Measurements from ENCODE around the gene PPM1M. TPM values are rescaled to one million over a fixed set of nuclear protein-coding genes. Genes with fewer than 3 reads are reported as not detected.
"Not testable (repeated sequence)": the region's sequence is repeated elsewhere in the genome, so short reads cannot be mapped to it uniquely, and the experiment has no call there.

PPM1M gene
- total RNA-seq, 1 donor: 20.3 TPM

GRCh38 chr3:52277972-52278509 lies 32.5 kb downstream of the PPM1M start:
- peak; percentile 50 for TF ChIP-seq CTCF (IDR thresholded peaks at IDR 0.05; ENCODE audit: insufficient read depth, low read depth, low read length)
- peak; percentile 60 for DNase-seq (ENCODE audit: low read depth)
- H3K4me3 ChIP-seq (ENCODE audit: low read depth, low read length): peak overlapping the region; percentile 94

- peak within 1 kb of the TSS; percentile 94 for H3K4me3 ChIP-seq (ENCODE audit: low read depth, low read length)
- DNase-seq (ENCODE audit: low read depth): peak; percentile 94
- TF ChIP-seq CTCF (IDR thresholded peaks at IDR 0.05; ENCODE audit: insufficient read depth, low read depth, low read length): peak; percentile 56
Measured at GRCh38 chr3:52278510-52279069, 33.0 kb downstream of the PPM1M start, which contains the start of gene WDR82. Gene WDR82 (minus strand): TSS chr3:52278649. CDS start chr3:52278361, 288 bp downstream.

DNA sequence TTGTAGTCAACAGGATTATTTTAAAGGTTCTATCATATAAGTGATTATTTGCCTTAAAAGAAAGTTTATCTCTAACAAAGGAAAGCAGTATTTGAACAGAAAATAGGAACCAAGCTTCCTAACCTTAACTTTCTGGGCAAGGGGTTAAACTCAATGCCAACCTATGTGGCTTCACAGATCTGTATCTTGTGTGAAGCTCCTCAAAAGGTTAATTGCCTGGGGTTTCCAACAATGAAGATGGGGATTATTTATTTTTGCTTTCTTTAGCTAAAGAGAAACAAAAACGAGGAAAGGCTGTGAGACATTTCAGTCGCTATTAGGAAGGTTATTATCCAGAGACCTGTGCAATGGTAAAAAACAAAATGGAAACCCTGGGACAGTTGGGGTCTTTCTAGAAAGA lies 34.0 kb downstream of the PPM1M start:
- peak overlapping the region; percentile 94 for H3K4me3 ChIP-seq (ENCODE audit: low read depth, low read length)
- DNase-seq (ENCODE audit: low read depth): no peak
- TF ChIP-seq CTCF (IDR thresholded peaks at IDR 0.05; ENCODE audit: insufficient read depth, low read depth, low read length): no peak

GRCh38 chr3:52280050-52280461 lies 34.5 kb downstream of the PPM1M start:
- H3K4me3 ChIP-seq (ENCODE audit: low read depth, low read length): no peak overlapping the region
- no peak for TF ChIP-seq CTCF (IDR thresholded peaks at IDR 0.05; ENCODE audit: insufficient read depth, low read depth, low read length)
- peak; percentile 53 for DNase-seq (ENCODE audit: low read depth)

DNA sequence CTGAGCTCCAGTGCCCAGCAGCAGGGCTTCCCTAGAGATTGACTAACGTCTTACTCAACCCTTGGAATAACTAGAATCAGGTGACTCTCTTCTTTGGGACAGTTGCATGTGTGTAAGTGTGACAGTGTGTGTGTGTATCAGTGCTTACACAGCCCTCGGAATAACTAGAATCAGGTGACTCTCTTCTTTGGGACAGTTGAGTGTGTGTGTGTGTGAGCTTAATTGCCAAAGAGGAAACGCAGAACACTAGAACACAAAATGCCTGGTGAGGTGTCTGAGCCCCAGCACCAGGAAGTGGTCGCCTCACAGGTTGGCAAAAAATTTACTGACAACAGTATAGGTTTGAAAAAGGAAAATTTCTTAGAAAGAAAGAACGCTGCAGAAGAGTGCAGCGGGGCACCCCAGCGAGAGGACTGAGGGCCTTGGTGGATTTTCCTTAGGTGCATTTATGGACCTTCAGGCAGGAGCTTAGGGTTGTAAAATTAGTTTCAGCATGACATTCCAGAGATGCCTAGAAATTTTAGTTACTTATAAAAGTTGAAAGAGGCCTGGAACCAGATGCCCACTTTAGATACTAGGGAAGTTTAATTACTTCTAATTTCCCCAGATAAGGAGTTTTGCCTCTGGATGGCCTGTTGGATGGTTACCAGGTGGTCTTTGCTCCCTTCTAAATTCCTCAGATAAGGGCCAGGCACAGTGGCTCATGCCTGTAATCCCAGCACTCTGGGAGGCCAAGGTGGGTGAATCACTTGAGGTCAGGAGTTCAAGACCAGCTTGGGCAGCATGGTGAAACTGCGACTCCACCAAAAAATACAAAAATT lies 36.6 kb downstream of the PPM1M start:
- TF ChIP-seq CTCF (IDR thresholded peaks at IDR 0.05; ENCODE audit: insufficient read depth, low read depth, low read length): no peak
- peak; percentile 72 for DNase-seq (ENCODE audit: low read depth)
- H3K4me3 ChIP-seq (ENCODE audit: low read depth, low read length): no peak overlapping the region

DNA sequence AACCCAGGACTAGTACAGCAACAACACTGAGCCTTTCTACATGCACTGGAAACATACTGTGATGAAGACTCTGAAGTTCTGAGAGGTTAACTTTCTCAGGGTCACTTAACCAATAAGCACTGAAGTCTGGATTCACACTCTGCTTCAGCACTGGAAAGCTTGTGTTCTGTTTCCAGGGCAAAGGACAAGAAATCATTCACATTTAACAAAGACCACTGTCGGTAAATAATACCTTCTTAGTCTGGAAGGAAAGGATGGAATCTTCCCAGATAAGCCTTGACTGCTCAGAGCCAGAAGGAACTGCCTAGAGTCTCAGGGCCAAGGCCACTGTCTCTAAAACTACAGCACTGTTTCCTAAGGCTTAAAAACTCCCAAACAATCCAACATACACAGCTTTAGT lies 37.7 kb downstream of the PPM1M start:
- H3K4me3 ChIP-seq (ENCODE audit: low read depth, low read length): no peak overlapping the region
- TF ChIP-seq CTCF (IDR thresholded peaks at IDR 0.05; ENCODE audit: insufficient read depth, low read depth, low read length): no peak
- no peak for DNase-seq (ENCODE audit: low read depth)

- DNase-seq (ENCODE audit: low read depth); H3K4me3 ChIP-seq (ENCODE audit: low read depth, low read length): not testable (repeated sequence)
Measured at GRCh38 chr3:52284051-52284450, 38.5 kb downstream of the PPM1M start.

Data from fibroblast of villous mesenchyme (primary cell).